Activated CD8-positive, alpha-beta memory T cell treated with anti-CD3 and anti-CD28 coated beads, Interleukin-2, amount 50 U/mL, for 24 hours (primary cell): ENCODE data around the gene DUSP16.

ENCODE experiments used
- DNase-seq: peaks from one replicate; pipeline ENCODE4 v3.0.0-alpha.2; 2020; ENCODE audit errors: extremely low read depth

The DUSP16 gene

GRCh38 chr12:12467688-12468261, 94.9 kb downstream of the DUSP16 start:
- DNase-seq: no peak

GRCh38 chr12:12467264-12467663, 95.4 kb downstream of the DUSP16 start:
- DNase-seq: no peak

GRCh38 chr12:12466157-12466556, 96.5 kb downstream of the DUSP16 start:
- DNase-seq: no peak

DNA sequence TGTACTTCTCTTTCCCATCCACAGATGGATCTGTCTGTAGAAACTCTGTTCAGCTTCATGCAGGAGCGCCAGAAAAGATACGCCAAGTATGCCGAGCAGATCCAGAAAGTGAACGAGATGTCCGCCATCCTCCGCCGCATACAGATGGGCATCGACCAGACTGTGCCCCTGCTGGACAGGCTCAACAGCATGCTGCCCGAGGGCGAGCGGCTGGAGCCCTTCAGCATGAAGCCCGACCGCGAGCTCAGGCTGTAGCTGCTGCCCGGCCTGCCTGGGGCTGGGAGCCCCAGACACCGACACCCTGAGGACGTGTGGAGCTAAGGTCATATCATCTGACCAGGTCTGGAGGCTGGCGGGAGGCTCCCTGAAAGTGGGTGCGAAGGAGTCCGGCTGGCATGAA, 97.1 kb downstream of the DUSP16 start:
- DNase-seq: no peak

DNA sequence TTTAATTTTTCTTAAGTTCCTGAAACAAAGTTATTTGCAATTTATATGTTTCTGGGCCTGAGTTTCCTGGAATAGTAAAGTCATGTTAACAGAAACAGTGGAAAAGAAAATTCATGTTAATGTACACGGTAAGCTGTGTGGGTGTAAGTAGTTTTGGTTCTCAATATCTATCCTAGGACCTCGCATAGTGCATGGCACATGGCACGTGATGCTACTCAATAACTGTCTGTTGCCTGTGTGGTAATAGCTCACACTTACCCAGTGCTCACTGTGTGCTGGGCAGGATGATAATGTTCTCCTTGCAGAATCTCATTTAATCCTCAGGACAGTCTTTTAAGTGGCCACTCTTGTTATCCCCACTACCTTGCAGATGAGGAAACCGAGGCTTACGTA, 100.7 kb downstream of the DUSP16 start:
- no peak for DNase-seq

DNA sequence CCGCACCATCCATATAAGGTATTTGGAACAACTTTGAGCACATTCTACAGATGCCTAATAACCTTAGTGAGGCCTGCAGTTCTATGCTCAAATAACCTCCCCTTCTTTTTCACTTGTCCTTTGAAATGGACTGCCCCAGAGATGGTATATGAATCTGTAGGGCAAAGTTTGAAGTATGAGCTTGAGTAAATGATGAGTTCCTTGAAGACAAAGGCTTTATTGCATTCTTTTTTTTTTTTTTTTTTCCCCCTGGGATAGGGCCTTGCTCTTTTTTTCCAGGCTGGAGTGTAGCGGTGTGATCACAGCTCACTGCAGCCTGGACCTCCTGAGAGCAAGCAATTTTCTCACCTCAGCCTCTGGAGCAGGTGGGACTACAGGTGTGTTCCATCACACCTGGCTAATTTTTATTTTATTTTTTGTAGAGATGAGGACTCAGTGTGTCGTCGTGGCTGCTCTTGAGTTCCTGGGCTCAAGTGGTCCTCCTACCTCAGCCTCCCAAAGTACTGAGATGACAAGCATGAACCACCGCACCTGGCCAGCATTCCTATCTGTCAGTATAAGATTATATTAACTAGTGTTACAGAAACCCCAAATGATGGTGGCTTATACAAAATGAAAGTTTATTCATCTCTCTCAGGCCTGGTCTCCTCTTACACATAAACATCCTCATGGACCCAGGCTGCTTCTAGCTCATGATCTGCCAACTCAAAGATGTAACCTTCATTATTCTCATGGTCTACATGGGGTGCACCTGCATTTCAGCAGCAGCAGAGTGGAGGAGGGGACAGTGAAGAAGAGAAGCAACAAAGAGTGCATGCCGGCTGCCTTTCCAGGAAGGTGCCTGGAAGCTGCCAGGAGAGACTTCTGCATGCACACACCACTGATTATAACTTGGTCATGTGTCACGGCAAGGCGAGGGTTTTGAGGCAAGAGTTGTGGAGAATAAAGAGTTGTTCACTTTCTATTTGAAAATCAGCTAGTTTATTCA, 101.4 kb downstream of the DUSP16 start:
- no peak for DNase-seq

DNA sequence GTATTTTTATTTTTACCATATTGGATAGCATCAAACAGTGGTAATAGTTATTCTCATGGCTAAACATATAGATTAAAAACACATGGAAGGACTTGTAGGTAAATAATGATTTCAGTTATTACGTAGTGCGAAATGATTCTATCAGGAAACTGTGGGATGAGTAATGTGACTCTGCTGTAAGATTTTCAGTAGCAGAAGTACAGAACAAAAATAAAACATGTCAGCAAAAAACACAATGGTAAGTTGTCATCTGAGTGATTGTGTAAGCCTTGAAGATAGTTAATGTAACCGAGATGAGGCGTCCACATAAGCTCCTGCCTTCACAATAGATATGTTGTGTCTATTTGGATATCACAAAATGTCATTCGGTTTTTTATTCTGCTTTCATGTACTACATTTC, 106.0 kb downstream of the DUSP16 start:
- DNase-seq: no peak

DNA sequence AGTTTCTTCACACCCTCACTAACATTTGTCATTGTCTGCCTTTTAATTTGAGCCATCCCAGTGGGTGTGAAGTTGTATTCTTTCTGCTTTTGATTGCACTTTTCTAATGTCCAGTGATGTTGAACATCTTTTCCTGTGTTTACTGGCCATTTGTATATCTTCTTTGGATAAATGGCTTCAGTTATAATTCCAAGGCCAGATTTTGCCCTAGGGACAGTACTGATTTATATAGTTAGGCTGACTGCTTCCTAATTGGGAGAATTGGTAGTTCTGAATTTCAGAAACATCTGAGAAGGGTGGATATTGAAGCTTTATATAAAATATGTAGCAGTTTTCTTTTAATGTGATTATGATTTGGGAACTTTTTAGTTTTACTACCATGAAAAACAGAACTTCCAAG, 108.3 kb downstream of the DUSP16 start:
- no peak for DNase-seq

- DNase-seq: no peak
Observed at GRCh38 chr12:12453635-12454034, 109.0 kb downstream of the DUSP16 start.

GRCh38 chr12:12452326-12452902, 110.2 kb downstream of the DUSP16 start:
- DNase-seq: no peak

- no peak for DNase-seq
Observed at GRCh38 chr12:12451098-12451497, 111.6 kb downstream of the DUSP16 start.

DNA sequence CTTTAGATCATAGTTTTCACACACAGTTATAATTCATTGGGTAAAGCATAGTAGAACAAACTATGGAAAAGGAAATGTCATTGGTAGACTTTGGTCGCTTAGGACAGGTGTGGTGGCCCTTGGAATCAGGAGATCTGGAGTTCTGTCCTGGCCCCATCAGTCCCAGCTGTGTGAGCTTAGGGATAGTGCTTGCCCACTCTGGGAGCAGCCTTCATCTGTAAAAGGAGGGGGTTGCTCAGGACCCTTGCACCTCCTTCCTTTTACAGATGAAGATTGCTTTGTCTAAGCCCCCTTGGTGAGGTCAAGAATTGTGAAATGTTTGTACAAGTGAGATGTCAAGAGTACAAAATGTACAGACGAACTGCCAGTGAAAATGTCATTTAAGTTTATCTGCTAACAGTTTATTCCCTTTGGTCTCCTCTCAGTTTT, 112.6 kb downstream of the DUSP16 start:
- DNase-seq: no peak

- DNase-seq: no peak
Observed at GRCh38 chr12:12449533-12450025, 113.1 kb downstream of the DUSP16 start.

DNA sequence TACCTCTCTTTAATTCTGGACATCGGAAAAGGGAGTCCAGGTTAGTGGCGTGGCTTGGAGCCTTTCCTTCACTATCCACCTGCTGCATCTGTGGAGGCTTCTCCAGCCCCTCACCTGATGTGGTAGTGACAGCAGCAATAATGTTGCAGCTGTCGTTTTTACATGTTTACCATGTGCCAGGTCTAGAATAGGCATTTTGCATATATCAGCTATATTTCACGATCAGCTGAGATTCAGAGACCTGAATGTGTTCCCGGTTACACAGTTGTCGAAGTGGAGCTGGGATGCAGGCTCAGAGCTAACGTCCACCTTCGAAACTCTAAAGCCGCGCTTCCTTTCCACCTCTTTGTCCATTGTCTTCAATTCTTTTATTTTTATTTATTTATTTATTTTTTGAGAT, 114.8 kb downstream of the DUSP16 start:
- DNase-seq: no peak

- no peak for DNase-seq
Observed at GRCh38 chr12:12447236-12447635, 115.4 kb downstream of the DUSP16 start.

GRCh38 chr12:12446786-12447185, 115.9 kb downstream of the DUSP16 start:
- DNase-seq: no peak

- no peak for DNase-seq
Observed at GRCh38 chr12:12445882-12446181, 116.8 kb downstream of the DUSP16 start.

DNA sequence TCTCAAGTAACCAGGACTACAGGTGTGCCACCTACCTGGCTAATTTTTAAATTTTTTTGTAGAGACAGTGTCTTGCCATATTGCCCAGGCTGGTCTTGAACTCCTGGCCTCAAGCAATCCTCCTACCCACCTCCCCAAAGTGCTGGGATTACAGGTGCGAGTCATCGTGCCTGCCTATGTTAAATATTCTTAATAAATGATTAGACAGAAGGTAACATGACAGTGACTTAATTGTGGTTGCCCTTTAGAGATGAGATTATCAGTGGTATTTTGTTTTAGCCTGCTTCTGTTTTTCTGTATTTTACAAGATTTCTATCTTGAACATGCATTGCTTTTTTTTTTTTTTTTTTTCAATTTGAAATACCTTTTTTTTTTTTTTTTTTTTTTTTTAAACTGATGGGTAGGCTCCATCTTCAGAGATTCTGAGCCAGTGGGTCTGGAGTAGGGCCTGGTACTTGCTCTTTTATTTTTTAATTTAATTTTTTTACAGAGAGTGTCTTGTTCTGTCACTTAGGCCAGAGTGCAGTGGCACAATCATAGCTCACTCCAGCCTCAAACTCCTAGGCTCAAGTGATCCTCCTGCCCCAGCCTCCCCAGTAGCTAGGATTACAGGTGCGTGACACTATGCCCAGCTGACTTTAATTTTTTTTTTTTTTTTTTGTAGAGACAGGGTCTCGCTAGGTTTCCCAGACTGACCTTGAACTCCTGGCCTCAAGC, 117.3 kb downstream of the DUSP16 start:
- DNase-seq: no peak

GRCh38 chr12:12443431-12443878, 119.2 kb downstream of the DUSP16 start:
- no peak for DNase-seq

GRCh38 chr12:12442548-12443071, 120.1 kb downstream of the DUSP16 start:
- DNase-seq: no peak

DNA sequence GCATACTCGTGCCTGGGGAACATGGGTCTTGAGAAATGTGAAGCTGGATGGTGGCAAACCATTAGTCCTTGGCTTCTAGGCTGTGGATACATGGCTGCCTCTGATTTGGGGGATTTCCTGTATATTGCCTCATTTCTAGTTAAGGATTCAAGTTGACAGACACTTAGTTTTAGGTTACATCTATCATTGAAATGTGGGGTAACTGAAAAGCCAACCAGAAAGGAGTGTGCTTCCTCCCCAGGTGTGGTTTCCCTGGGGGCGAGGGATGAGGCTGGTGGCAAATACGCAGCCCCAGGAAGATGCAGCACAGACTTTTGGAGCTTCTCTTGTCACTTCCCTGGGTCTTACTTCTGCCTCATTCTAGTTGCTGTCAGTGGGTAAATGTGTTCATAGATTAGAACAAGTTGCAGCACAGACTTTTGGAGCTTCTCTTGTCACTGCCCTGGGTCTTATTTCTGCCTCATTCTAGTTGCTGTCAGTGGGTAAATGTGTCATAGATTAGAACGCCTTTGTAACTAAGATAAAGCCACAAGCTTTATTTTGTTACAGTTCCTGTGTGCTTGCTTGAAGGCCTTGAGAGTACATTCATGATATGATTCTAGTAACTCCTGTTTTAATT, 120.7 kb downstream of the DUSP16 start:
- DNase-seq: no peak
